GM19023 (cell line): ENCODE data around the gene C9orf78.

Experiments used
- ATAC-seq: cut with Tn5 transposase; IDR thresholded peaks from one replicate; pipeline ENCODE4 v1.9.1; 2021; ENCODE audit warnings: mild to moderate bottlenecking, moderate library complexity; ENCODE audit not compliant: unreplicated experiment

The C9orf78 gene

GRCh38 chr9:129848712-129849441, 13.8 kb upstream of the C9orf78 start:
- ATAC-seq = no peak

GRCh38 chr9:129845373-129845772, 10.3 kb upstream of the C9orf78 start:
- no peak for ATAC-seq

- no peak for ATAC-seq
Observed at GRCh38 chr9:129841071-129841470, 6.0 kb upstream of the C9orf78 start.

- no peak for ATAC-seq
Observed at GRCh38 chr9:129840034-129840433, 5.0 kb upstream of the C9orf78 start.

GRCh38 chr9:129839324-129840023, 4.4 kb upstream of the C9orf78 start:
- ATAC-seq = no peak

- no peak for ATAC-seq
Observed at GRCh38 chr9:129838707-129839259, 3.7 kb upstream of the C9orf78 start.

GRCh38 chr9:129836311-129837007, 1.4 kb upstream of the C9orf78 start:
- ATAC-seq = no peak

- ATAC-seq = no peak
Observed at GRCh38 chr9:129835860-129836223, 767 bp upstream of the C9orf78 start.

GRCh38 chr9:129834489-129835127, 467 bp downstream of the C9orf78 start:
- ATAC-seq = peak; percentile 17

GRCh38 chr9:129832982-129833381, 2.1 kb downstream of the C9orf78 start:
- no peak for ATAC-seq

- no peak for ATAC-seq
Observed at GRCh38 chr9:129828969-129829368, 6.1 kb downstream of the C9orf78 start.

- ATAC-seq = no peak
Observed at GRCh38 chr9:129828051-129828450, 7.0 kb downstream of the C9orf78 start.

- ATAC-seq = no peak
Observed at GRCh38 chr9:129826759-129827158, 8.3 kb downstream of the C9orf78 start.

- no peak for ATAC-seq
Observed at GRCh38 chr9:129826344-129826743, 8.7 kb downstream of the C9orf78 start.

- ATAC-seq = peak; percentile 82
Observed at GRCh38 chr9:129823935-129824601, 11.0 kb downstream of the C9orf78 start, which contains the start of gene TOR1A. Gene TOR1A (minus strand): TSS chr9:129824136. CDS start chr9:129824085, 51 bp downstream.

GRCh38 chr9:129823542-129823934, 11.5 kb downstream of the C9orf78 start:
- peak; percentile 11 for ATAC-seq

GRCh38 chr9:129822898-129823541, 12.1 kb downstream of the C9orf78 start:
- peak; percentile 25 for ATAC-seq

- ATAC-seq = no peak
Observed at GRCh38 chr9:129816501-129817435, 18.3 kb downstream of the C9orf78 start.

- no peak for ATAC-seq
Observed at GRCh38 chr9:129815278-129815677, 19.8 kb downstream of the C9orf78 start.
